Keratinocyte (primary cell): ENCODE measurements around the gene AUH. TPM values are rescaled to one million over a fixed set of nuclear protein-coding genes. Genes with fewer than 3 reads are reported as not detected.

ENCODE experiments used
- DNase-seq: peaks from one replicate; pipeline ENCODE4 v3.0.0-alpha.2; 2011; ENCODE audit warnings: low read depth, missing footprints, low spot score
- FAIRE-seq: peaks from 2 replicates; lab custom pipeline; 2011; peaks lifted over from hg19 to GRCh38; lab: Jason Lieb, UNC
- H2AFZ ChIP-seq: 2 replicates; pipeline ENCODE4 v1.6.0; 2012; ENCODE audit warnings: low read length, control low read depth, inconsistent platforms; ENCODE audit not compliant: control insufficient read depth
- H3K27ac ChIP-seq: 2 replicates; pipeline ENCODE4 v1.5.1; 2011; ENCODE audit warnings: low read length; ENCODE audit not compliant: control insufficient read depth, insufficient read depth
- H3K27me3 ChIP-seq: 3 replicates; pipeline ENCODE4 v1.6.0; 2011; ENCODE audit warnings: low read length; ENCODE audit not compliant: control insufficient read depth, insufficient read depth; ENCODE audit errors: extremely low read depth
- H3K36me3 ChIP-seq, 2 experiments: 2 replicates in 1 of 2; 3 replicates in 1 of 2; pipeline ENCODE4 v1.5.1; 2011; ENCODE audit warnings: low read length in 2 of 2, mild to moderate bottlenecking in 1 of 2; ENCODE audit not compliant: control insufficient read depth in 2 of 2, insufficient read depth in 2 of 2; ENCODE audit errors: extremely low read depth in 1 of 2
- H3K4me1 ChIP-seq: 3 replicates; pipeline ENCODE4 v1.5.1; 2011; ENCODE audit warnings: low read length; ENCODE audit not compliant: control insufficient read depth, insufficient read depth; ENCODE audit errors: extremely low read depth
- H3K4me2 ChIP-seq: 3 replicates; pipeline ENCODE4 v1.6.0; 2011; ENCODE audit warnings: low read depth, low read length; ENCODE audit not compliant: control insufficient read depth, insufficient read depth; ENCODE audit errors: extremely low read depth
- H3K4me3 ChIP-seq, 3 experiments: fragments of 200-600 bp in 1 of 3; sonication (generic) in 1 of 3; 2 replicates in 2 of 3; 3 replicates in 1 of 3; pipeline ENCODE4 v1.5.1; 2011 to 2016; ENCODE audit warnings: low read length in 3 of 3, mild to moderate bottlenecking in 3 of 3, control low read depth in 2 of 3, inconsistent platforms in 1 of 3, low read depth in 1 of 3, mixed read lengths in 1 of 3, mixed run types in 1 of 3, moderate library complexity in 1 of 3; ENCODE audit not compliant: control insufficient read depth in 2 of 3, insufficient read depth in 2 of 3; ENCODE audit errors: extremely low read depth in 1 of 3
- H3K79me2 ChIP-seq: 2 replicates; pipeline ENCODE4 v1.6.0; 2012; ENCODE audit warnings: low read length; ENCODE audit not compliant: control insufficient read depth, insufficient read depth
- H3K9ac ChIP-seq: 3 replicates; pipeline ENCODE4 v1.6.0; 2011; ENCODE audit warnings: low read length; ENCODE audit not compliant: control insufficient read depth, insufficient read depth; ENCODE audit errors: extremely low read depth
- H3K9me1 ChIP-seq: 3 replicates; pipeline ENCODE4 v1.6.0; 2011; ENCODE audit warnings: low read length; ENCODE audit not compliant: control insufficient read depth, insufficient read depth; ENCODE audit errors: extremely low read depth
- H3K9me3 ChIP-seq: 2 replicates; pipeline ENCODE4 v1.5.1; 2012; ENCODE audit warnings: low read depth, low read length; ENCODE audit not compliant: control insufficient read depth
- H4K20me1 ChIP-seq: 3 replicates; pipeline ENCODE4 v1.6.0; 2011; ENCODE audit warnings: low read length; ENCODE audit not compliant: control insufficient read depth, insufficient read depth; ENCODE audit errors: extremely low read depth
- EZH2 ChIP-seq: IDR thresholded peaks from one replicate; pipeline ENCODE4 v1.6.1; 2012; ENCODE audit warnings: inconsistent platforms, mild to moderate bottlenecking, low read length, moderate library complexity
- dilution Hi-C: fragments of 300-500 bp; cut with MboI; formaldehyde crosslinking; loops from one replicate; pipeline ENCODE4 v1.7.0; 2020; ENCODE audit warnings: low sequenced_read_pairs; ENCODE audit not compliant: extremely low pct_ligation_motif_present
- polyA plus RNA-seq, 5 experiments: library from polyadenylated mRNA; depleted of rRNA in 3 of 5; stranded (reverse) in 3 of 5; stranded (forward) in 1 of 5; unstranded in 1 of 5; fragments of >200 nt; gene quantifications; 1 replicate in 1 of 5; 2 replicates in 3 of 5; 3 replicates in 1 of 5; pipeline versions ENCODE4 v1.2.1 to v1.2.3, GENCODE V29; 2011 to 2012; ENCODE audit warnings: missing spikeins in 2 of 5, low read depth in 1 of 5, low replicate concordance in 1 of 5
- TF ChIP-seq, protein P1 (sequence below), 3 experiments: IDR thresholded peaks in 1 of 3; conservative IDR thresholded peaks in 1 of 3; optimal IDR thresholded peaks in 1 of 3; 2 replicates in 2 of 3; 3 replicates in 1 of 3; pipeline versions ENCODE3 to v1.5.1; 2011; ENCODE audit warnings: low read length in 3 of 3, mild to moderate bottlenecking in 3 of 3, moderate library complexity in 2 of 3, control low read depth in 1 of 3, inconsistent platforms in 1 of 3; ENCODE audit not compliant: insufficient read depth in 2 of 3; ENCODE audit errors: extremely low read depth in 1 of 3

The AUH gene
- polyA plus RNA-seq, 1 donor (not counting 4 experiments of a cell fraction or from before 2014, with no cell fraction given) = 5.5 TPM

DNA sequence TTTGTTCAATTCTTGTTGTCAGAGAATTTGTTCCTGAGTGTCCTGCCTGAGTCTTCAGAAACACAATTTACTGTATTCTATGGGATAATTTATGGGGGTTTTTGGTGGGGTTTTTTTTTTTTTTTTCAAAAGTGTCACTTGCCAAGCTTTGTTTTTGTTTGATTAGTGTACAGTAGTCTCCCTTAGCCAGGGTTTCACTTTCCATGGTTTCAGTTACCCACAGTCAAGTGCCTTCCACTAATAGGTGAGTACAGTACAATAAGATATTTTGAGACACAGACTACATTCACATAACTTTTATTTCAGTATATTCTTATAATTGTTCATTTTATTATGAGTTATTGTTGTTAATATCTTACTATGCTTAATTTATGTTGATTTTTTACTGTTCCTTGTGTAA is 25.0 kb upstream of the AUH start:
- no peaks in the 10 kb centered on the region for H3K9me3 ChIP-seq
- no peak overlapping the region for H3K4me2 ChIP-seq
- H3K9ac ChIP-seq = no peak overlapping the region
- no peaks in the 10 kb centered on the region for H4K20me1 ChIP-seq
- no peak overlapping the region for H2AFZ ChIP-seq
- H3K27me3 ChIP-seq = no peaks in the 10 kb centered on the region
- FAIRE-seq (no peak), DNase-seq (no peak)
- H3K79me2 ChIP-seq = no peaks in the 10 kb centered on the region
- H3K36me3 ChIP-seq = no peaks in the 10 kb centered on the region
- H3K9me1 ChIP-seq = no peaks in the 10 kb centered on the region
- H3K4me3 ChIP-seq = no peak overlapping the region
- TF ChIP-seq EZH2 = no peak
- TF ChIP-seq, protein P1, sequence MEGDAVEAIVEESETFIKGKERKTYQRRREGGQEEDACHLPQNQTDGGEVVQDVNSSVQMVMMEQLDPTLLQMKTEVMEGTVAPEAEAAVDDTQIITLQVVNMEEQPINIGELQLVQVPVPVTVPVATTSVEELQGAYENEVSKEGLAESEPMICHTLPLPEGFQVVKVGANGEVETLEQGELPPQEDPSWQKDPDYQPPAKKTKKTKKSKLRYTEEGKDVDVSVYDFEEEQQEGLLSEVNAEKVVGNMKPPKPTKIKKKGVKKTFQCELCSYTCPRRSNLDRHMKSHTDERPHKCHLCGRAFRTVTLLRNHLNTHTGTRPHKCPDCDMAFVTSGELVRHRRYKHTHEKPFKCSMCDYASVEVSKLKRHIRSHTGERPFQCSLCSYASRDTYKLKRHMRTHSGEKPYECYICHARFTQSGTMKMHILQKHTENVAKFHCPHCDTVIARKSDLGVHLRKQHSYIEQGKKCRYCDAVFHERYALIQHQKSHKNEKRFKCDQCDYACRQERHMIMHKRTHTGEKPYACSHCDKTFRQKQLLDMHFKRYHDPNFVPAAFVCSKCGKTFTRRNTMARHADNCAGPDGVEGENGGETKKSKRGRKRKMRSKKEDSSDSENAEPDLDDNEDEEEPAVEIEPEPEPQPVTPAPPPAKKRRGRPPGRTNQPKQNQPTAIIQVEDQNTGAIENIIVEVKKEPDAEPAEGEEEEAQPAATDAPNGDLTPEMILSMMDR (optimal IDR thresholded peaks at IDR 0.05 in 1 of 3, IDR thresholded peaks at IDR 0.05 in 1 of 3, conservative IDR thresholded peaks at IDR 0.05 in 1 of 3; ENCODE audit: extremely low read depth in 1 of 3, insufficient read depth in 2 of 3, low read length in 3 of 3) = no peak
- H3K4me1 ChIP-seq = peaks cover 9% of the 10 kb centered on the region
- dilution Hi-C loops = no loop called here
- H3K27ac ChIP-seq = no peak overlapping the region

DNA sequence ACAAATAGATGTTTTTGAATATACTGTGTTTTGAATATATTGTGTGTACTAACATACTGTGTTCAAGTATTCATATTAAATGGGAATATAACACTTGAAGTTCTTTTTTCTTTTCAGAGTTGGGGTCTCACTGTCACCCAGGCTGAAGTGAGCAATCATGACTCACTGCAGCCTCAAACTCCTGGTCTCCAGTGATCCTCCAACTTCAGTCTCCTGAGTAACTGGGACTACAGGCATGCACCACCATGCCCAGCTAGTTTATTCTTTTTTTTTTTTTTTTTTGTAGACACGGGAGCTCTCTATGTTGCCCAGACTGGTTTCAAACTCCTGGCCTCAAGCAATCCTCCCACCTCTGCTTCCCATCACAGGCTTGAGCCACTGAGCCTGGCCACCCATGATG is 23.2 kb upstream of the AUH start:
- FAIRE-seq (peak; percentile 5), DNase-seq (no peak)
- dilution Hi-C loops = no loop called here
- Histone ChIP-seq H3K9me1 (no peaks in the 10 kb centered on the region), H4K20me1 (no peaks in the 10 kb centered on the region), H3K4me3 (no peak overlapping the region), H3K4me1 (peaks cover 9% of the 10 kb centered on the region), H2AFZ (peak overlapping the region; percentile 40), H3K27me3 (no peaks in the 10 kb centered on the region), H3K36me3 (no peaks in the 10 kb centered on the region), H3K9ac (no peak overlapping the region), H3K9me3 (no peaks in the 10 kb centered on the region), H3K4me2 (no peak overlapping the region), H3K79me2 (no peaks in the 10 kb centered on the region), H3K27ac (no peak overlapping the region)
- no peak for TF ChIP-seq EZH2
- TF ChIP-seq, protein P1 (optimal IDR thresholded peaks at IDR 0.05 in 1 of 3, IDR thresholded peaks at IDR 0.05 in 1 of 3, conservative IDR thresholded peaks at IDR 0.05 in 1 of 3; ENCODE audit: extremely low read depth in 1 of 3, insufficient read depth in 2 of 3, low read length in 3 of 3) = no peak
